Left hindlimb (tissue), 1 donor: ENCODE data around the gene LIPC.
A peak's percentile ranks its signal among the peaks of the same experiment; 100 is the strongest.

ENCODE experiments used
- DNase-seq: peaks from one replicate; pipeline ENCODE4 v3.0.0-alpha.2; 2018

The LIPC gene

DNA sequence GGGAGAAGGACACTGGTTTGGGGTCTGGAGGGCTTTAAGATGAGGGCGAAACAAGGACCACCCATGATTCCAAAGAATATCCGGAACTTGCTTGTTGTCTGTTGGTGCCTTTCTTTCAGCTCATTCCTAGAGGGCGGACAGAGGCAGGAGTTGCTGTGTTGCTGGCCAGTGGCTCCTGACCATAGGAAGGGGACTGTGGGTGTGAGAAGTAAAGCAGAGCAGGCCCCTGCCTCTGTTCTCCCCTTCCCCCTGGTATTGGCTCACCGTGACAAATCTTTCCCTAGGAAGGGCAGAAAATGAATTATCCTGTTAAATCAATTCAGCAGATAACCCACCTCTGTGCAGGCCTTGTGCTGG is 89.1 kb downstream of the LIPC start:
- DNase-seq: no peak

GRCh38 chr15:58521293-58521991 is 89.7 kb downstream of the LIPC start:
- no peak for DNase-seq

GRCh38 chr15:58522391-58522790 is 90.6 kb downstream of the LIPC start:
- DNase-seq: peak; percentile 69

GRCh38 chr15:58522865-58523264 is 91.1 kb downstream of the LIPC start:
- no peak for DNase-seq

DNA sequence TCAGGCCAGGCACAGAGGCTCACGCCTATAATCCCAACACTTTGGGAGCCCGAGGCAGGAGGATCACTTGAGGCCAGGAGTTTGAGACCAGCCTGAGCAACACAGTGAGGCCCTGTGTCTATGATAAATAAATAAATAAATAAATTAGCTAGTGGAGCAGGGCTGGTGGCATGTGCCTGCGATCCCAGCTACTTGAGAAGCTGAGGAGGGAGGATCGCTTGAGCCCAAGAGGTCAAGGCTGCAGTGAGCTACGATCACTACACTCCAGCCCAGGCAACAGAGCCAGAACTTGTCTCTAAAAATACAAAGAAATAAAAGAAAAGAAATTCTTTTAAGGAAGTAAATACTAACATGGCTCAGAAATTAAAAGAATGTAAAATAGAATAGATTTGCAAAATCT is 91.8 kb downstream of the LIPC start:
- DNase-seq: no peak

DNA sequence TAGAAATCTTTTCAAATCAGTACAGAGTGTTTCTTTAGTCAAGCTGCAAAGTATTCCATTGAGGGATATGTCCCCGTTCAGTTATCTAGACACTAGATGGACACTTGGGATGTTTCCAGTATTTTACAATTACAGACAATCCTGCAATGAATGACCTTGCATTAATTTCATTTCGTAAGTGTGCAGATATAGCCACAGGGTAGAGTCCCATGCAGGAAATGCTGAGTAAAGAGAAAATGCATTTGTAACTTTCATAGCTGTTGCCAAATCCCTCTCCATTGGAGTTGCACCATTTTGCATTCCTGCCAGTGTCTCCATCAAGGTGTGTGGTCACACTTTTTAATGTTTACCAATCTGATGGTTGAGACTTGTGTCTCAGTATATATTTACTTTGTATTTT is 92.5 kb downstream of the LIPC start:
- no peak for DNase-seq

DNA sequence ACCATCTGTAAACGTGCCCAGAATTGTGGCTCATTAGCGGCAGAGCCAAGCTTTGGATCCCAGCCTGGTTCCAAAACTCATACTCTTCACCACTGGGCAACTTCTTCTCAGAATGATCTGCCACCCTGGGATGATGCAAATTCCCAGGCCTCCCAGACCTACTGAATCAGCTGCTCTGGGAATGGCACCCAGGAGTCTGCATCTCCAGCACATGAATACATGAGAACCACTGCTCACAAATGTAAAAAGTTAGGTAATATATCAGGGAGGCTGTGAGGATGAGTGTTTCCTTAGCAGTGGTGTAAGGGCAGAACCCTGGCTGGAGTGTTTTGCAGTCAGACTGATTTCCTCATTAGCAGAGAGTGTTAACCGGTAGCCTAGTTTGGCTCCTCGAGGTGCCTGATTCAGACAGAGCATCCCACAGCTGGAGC is 94.2 kb downstream of the LIPC start:
- DNase-seq: no peak

DNA sequence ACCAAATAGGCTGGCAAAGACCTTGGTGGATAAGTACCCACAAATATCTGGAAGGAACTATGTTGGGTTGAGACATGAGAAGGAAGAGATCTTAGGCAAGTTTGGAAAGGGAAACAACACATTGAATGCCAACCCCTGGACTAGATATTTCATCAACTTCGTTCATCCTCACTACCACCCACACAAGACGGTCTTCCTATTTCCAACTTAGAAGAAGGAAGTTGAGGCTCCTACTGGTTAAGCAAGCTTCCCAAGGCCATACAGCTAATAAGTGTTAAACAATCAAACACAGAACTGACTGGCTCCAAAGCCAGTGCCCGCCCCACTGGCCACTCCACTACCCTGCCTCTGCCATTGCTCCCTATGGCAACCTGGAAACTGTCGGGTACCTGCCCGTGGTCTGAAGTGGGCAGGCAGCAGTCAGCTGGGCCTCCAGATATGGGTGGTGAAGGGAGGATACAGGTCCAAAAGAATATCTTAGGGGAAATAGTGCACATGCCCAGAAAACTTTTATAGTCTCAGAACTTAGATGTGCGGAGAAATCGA is 94.9 kb downstream of the LIPC start:
- DNase-seq: no peak

- no peak for DNase-seq
Observed at GRCh38 chr15:58527573-58528187, 95.9 kb downstream of the LIPC start.

- DNase-seq: no peak
Observed at GRCh38 chr15:58528188-58528870, 96.5 kb downstream of the LIPC start.

DNA sequence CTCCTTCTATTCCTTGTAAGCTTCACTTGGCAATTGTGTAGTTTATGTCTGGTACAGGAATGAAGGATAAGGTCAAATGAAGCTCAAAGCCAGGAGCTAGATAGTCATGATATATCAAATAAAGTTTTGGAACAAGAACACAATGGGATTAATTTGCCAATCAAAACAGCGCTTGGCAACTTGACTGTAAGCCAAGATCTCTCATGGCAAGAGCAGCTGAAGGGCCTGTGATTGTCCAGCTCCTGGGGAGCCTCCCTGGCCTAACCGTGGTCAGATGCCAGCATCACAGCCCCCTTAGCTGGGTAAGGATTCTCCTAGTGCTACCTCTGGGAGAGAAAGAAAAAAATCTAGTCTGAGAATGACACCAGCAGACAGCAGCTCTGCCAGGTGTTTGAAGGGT is 97.2 kb downstream of the LIPC start:
- no peak for DNase-seq

DNA sequence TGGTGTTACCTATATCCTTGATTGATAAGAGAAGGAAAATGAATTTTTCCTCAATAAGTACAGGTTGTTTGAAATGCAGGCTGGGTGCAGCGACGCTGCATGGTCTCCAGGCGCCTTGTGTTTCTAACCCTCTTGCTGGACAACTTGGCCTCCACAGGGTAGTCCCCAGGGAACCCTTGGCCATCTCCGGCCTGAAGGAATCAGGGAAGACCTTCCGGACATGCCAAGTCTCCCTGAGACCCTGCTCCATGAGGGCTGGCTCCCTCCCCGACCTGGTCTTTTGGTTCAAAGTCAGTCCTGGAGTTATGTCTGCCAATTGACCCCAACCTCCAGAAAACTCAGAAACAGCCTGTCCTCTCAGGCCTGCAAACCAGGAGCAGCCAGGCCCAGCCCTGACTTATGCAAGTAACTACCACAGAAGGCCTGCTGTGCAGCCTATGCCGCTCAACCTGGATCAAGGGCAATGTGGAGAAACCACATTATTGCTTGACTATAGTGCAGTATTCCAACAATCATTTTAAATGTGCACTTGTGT is 98.3 kb downstream of the LIPC start:
- DNase-seq: no peak

DNA sequence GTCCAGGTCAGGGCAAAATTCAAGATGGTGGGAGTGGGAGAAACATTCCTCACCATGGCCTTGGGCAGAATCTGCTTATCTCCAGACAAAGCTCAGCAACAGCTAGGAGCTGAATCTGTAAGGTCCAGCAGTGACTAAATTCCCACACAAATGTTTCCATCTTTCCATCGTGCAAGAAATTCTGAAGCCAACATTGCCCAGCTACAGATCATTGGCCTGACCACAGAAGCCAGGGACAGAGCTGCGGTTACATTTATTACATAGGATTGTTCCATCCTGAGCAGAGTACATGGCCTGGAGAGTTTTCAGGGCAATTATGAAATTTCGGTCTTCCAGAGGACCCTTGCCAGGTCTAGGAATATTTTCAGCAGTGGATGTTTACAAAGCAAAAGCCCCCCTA is 100.3 kb downstream of the LIPC start:
- no peak for DNase-seq

- DNase-seq: no peak
Observed at GRCh38 chr15:58534556-58534955, 102.8 kb downstream of the LIPC start.

- DNase-seq: no peak
Observed at GRCh38 chr15:58535337-58535736, 103.5 kb downstream of the LIPC start.

GRCh38 chr15:58535894-58536293 is 104.1 kb downstream of the LIPC start:
- no peak for DNase-seq

DNA sequence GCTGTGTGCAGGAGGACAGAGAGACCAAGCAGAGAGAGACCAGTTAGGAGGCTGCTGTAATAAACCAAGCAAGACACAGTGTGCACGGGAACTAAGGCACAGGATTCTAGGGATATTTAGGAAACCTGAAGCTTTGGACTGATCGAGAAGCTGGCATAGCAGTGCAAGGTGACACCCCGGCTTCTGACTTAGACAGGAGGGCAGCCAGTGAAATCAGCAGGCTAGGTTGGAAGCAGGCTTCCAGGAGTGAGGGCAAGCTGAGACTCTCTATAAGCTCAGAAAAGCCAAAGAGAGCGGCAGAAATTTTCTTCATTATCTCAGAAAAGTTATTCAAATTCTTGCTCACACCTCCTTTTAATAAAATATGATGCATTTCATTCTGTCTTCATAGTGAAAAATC is 104.6 kb downstream of the LIPC start:
- no peak for DNase-seq

GRCh38 chr15:58537033-58537432 is 105.2 kb downstream of the LIPC start:
- DNase-seq: no peak

DNA sequence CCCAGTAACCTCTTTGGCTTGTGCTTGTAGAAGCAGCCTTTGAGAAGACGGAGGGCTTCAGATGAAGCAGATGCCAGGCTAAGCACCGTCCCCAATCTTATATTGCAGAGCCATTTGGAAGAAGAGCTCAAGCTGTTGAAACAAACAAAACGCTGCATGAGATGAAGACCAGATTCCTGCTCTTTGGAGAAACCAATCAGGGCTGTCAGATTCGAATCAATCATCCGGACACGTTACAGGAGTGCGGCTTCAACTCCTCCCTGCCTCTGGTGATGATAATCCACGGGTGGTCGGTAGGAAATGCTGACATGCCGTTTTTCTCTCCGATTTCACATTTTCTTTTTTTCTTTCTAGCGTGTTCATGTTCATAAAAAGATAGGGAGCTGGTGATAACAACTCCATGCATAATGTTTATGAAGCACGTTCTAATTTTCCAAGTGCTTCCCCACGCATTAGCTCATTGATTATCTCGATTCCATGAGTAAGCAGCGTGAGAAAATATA is 106.5 kb downstream of the LIPC start:
- no peak for DNase-seq

GRCh38 chr15:58538901-58539300 is 107.1 kb downstream of the LIPC start:
- no peak for DNase-seq

- no peak for DNase-seq
Observed at GRCh38 chr15:58539548-58539947, 107.8 kb downstream of the LIPC start.

- DNase-seq: no peak
Observed at GRCh38 chr15:58541410-58542087, 109.8 kb downstream of the LIPC start.
